Fibroblast of villous mesenchyme (primary cell): ENCODE measurements around the gene DIAPH1. TPM values are rescaled to one million over a fixed set of nuclear protein-coding genes. Genes with fewer than 3 reads are reported as not detected.

Experiments used
- DNase-seq: peaks from one replicate; pipeline ENCODE4 v3.0.0-alpha.2; 2010; ENCODE audit warnings: low read depth
- H3K4me3 ChIP-seq: 2 replicates; pipeline ENCODE4 v1.5.1; 2011; ENCODE audit warnings: low read depth, mild to moderate bottlenecking, low read length
- total RNA-seq: library from RNA; depleted of rRNA; stranded (reverse); fragments of >200 nt; gene quantifications from 2 replicates; pipeline ENCODE4 v1.2.3, GENCODE V29; 2012
- TF ChIP-seq, protein P1 (sequence below): IDR thresholded peaks from 2 replicates; pipeline ENCODE4 v1.5.1; 2012; ENCODE audit warnings: low read depth, mild to moderate bottlenecking, low read length; ENCODE audit not compliant: insufficient read depth

Gene DIAPH1
- total RNA-seq, 1 donor = 26.8 TPM

DNA sequence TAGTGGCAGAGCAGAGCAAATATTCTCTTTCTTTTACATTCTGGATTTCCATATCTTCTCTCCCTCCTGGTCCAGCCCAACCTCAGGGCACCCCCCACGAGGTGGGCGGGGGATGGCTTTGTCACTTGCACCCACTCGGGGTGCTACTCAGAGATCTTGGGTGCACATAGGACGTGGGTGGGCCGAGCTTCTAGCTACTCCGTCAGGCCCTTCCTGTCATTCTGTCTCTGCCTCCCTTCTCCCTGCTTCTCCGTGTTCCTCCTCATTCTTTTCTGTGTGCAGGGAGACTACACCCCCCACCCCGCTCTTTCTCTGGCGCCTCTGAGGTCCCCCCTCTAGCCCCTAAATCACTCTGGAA is 110.4 kb downstream of the DIAPH1 start:
- DNase-seq = no peak
- TF ChIP-seq, protein P1, sequence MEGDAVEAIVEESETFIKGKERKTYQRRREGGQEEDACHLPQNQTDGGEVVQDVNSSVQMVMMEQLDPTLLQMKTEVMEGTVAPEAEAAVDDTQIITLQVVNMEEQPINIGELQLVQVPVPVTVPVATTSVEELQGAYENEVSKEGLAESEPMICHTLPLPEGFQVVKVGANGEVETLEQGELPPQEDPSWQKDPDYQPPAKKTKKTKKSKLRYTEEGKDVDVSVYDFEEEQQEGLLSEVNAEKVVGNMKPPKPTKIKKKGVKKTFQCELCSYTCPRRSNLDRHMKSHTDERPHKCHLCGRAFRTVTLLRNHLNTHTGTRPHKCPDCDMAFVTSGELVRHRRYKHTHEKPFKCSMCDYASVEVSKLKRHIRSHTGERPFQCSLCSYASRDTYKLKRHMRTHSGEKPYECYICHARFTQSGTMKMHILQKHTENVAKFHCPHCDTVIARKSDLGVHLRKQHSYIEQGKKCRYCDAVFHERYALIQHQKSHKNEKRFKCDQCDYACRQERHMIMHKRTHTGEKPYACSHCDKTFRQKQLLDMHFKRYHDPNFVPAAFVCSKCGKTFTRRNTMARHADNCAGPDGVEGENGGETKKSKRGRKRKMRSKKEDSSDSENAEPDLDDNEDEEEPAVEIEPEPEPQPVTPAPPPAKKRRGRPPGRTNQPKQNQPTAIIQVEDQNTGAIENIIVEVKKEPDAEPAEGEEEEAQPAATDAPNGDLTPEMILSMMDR = no peak
- H3K4me3 ChIP-seq = peak overlapping the region; percentile 45

DNA sequence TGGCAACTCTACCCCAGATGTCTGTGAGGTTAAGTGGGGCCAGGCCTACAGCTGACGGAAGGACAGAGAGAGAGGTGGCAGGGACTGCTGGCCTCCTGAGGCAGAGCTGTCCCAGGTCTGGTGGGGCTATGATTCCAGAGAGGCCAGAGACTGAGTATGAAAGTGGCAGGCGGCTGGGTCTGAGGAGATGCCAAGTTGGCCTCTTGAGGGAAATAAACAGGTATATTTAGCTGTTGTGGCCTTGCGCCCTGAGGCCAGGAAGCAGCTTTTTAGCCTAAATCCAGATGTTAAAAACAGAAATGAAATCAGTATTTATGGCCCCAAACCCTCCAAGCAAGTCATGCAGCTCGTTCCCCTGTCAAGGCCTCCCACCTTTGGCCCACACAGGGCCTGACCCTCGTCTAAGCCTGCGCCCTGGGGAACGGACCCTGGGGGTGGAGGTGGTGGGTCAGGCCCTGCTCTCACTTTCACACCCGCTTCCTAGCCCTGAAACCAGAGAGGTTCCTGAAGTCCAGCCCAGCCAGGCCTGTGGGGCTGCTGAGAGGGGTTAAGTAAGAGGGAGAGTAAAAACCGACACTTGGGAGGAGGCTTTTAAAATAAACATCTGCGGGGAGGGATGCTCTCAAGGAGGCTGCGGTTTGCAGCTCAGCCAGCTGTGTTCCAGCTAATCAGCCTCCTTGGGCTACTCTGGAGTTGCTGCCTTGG is 111.3 kb downstream of the DIAPH1 start:
- TF ChIP-seq, protein P1 = no peak
- peak; percentile 98 for DNase-seq
- peak overlapping the region; percentile 45 for H3K4me3 ChIP-seq

DNA sequence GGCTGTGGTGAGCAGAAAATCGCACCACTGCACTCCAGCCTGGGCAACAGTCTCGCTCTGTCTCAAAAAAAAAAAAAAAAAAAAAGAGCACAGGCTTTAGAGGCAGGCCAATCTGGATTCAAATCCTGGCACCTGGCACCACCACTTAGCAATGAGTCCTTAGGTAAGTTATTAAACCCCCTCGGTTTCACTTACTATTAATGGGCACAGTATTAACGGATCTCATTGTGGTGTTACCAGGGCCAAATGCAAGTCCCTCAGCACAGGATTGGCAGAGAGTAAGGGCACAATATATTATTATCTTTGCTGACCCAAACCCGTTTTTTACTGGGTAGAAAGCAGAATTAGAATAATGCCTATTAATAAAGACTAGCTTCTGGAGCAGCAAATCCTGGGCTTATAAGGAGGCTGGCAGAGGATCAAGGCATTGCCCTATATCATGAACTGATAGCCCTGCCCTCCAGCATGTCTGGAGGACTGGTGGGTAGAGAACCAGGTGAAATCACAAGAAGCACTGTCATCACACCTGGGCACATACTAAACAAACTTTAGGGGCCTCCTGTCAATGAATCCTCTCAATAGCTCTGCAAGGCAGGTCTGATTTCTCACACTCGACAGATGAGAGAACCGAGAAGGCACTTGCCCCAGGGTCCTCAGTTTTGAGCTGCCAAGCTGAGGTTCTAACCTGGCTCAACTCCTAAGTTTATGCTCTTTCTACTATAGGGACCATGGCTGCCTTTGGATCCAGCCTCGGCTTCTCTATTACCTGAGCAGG is 112.2 kb downstream of the DIAPH1 start:
- no peak for DNase-seq
- no peak overlapping the region for H3K4me3 ChIP-seq
- TF ChIP-seq, protein P1 = no peak

DNA sequence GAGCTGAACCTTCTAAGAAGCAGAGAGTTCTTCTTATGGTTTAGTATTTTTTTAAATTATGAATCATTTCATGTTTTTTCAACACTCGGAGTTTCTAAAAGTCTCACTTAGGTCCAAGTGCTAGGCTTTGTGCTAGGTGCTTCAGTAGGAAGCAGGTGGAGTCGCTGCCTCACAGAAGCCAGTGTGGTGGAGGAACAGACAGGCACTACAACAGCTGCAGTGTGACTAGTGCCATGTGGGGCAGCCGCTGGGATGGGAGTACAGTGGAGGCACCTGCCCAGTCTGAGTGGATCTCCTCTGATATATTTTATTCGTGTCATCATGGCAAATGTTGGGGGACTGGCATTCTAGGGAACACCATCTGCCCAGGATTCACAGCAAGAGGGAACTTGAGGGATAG is 114.6 kb downstream of the DIAPH1 start:
- no peak for DNase-seq
- no peak overlapping the region for H3K4me3 ChIP-seq
- TF ChIP-seq, protein P1 = no peak

DNA sequence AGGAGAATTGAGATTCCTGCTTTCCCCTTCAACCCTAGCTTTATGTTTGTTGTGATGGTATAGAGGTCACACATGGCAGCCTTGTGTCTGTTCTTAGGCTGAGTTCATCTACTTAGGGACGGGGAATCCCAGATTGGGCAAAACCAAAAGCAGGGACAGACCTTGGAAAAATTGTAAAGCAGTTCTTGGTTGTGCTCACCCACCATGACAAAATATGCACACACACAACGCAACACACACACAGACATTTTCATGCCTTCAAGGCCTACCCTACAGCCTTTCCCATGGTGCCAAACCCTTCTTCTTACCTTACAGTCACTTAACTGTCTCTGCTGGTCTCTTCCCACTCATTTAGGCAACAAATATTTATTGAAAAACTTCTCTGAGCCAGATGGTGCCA is 115.1 kb downstream of the DIAPH1 start:
- no peak for DNase-seq
- no peak overlapping the region for H3K4me3 ChIP-seq
- TF ChIP-seq, protein P1 = no peak

DNA sequence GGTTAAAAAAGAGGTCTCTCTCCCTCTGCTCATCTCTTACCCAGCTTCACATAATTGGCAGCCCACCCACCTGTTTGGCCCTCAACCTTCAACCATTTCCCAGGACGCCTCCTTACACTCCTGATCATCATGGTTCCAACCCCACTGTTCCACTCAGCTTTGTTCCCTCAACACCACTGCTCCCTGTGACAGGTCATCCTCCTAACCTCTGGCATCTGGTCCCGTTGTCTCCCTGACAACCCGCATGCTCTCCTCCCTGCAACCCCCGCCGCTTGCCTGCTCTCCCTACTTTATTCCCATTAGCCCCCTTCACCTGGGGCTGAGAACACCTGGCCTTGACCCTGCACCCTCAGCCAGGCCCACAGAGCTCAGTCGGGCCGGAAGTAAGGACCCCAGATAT is 117.0 kb downstream of the DIAPH1 start:
- no peak for DNase-seq
- TF ChIP-seq, protein P1 = no peak

DNA sequence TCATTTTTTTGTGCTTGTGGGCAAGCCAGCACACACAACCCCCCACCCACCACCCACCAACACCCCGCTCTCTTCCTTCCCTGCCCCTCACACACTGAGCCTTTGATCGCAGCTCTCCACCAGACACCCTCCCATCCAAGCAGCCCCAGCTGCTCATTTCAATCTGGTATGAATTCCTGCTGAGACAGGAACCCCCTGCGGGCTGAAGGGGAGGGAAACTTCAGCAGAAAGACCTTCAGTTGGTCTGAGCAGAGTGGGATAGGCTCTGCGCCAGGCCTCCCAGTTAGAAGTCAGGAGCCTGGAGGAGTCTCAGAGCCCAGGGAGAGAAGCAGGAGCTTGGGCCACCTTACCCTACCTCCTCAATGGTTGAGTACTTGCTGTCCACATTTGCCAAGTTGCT is 122.8 kb downstream of the DIAPH1 start:
- DNase-seq = no peak
- TF ChIP-seq, protein P1 = no peak
- no peak overlapping the region for H3K4me3 ChIP-seq

More for the DNA sequence above, 117.0 kb downstream of the DIAPH1 start:
- H3K4me3 ChIP-seq = no peak overlapping the region
